ENCODE results near the gene CACNB4. TPM values are rescaled to one million over a fixed set of nuclear protein-coding genes. Genes with fewer than 3 reads are reported as not detected.
"Not testable (repeated sequence)": the region's sequence is repeated elsewhere in the genome, so short reads cannot be mapped to it uniquely, and the experiment has no call there.

Gene CACNB4
- total and polyA plus RNA-seq, 2 of the 4 experiments (the other 2 are of a cell fraction) = 0.12 to 0.36 TPM

- H3K4ac ChIP-seq (ENCODE audit: low read depth, low read length); H3K9ac ChIP-seq (ENCODE audit: low read depth, low read length); H3K4me3 ChIP-seq (ENCODE audit: insufficient read depth, low read depth, low read length); BruUV-seq (replicated peaks); CTCF ChIA-PET; H4K8ac ChIP-seq (ENCODE audit: low read depth in 2 of 2, low read length in 2 of 2); ATAC-seq (ENCODE audit: low read depth); H3K4me2 ChIP-seq (ENCODE audit: low read depth, low read length); H3K56ac ChIP-seq (ENCODE audit: extremely low read depth, insufficient read depth, low read length); H3K27ac ChIP-seq (ENCODE audit: insufficient read depth, low read length); H2BK15ac ChIP-seq (ENCODE audit: low read depth, low read length); H2AFZ ChIP-seq (replicated peaks; ENCODE audit: low read length, poor library complexity); H3K9me3 ChIP-seq (ENCODE audit: control insufficient read depth, insufficient read depth, low read length); H3K4me1 ChIP-seq (ENCODE audit: control insufficient read depth, insufficient read depth, low read length); H2BK120ac ChIP-seq (ENCODE audit: low read depth, low read length); H4K20me1 ChIP-seq (ENCODE audit: insufficient read depth, low read length); H4K5ac ChIP-seq (ENCODE audit: low read depth, low read length); H3K18ac ChIP-seq (ENCODE audit: low read depth, low read length); in situ Hi-C loops (cut with MboI; ENCODE audit: low sequenced_read_pairs); H2AK9ac ChIP-seq (replicated peaks; ENCODE audit: low read depth, low read length, poor library complexity); H3K23ac ChIP-seq (ENCODE audit: low read depth, low read length); intact Hi-C loops (cut with micrococcal nuclease); POLR2A ChIA-PET (ENCODE audit: unreplicated experiment); DNase-seq; H2BK20ac ChIP-seq (ENCODE audit: low read depth, low read length); H2AK5ac ChIP-seq (ENCODE audit: low read depth, low read length); H3K27me3 ChIP-seq (ENCODE audit: control insufficient read depth, insufficient read depth, low read length); dilution Hi-C loops (cut with HindIII; ENCODE audit: low sequenced_read_pairs, unreplicated experiment); H3K9me1 ChIP-seq (ENCODE audit: insufficient read depth, low read length); H3K79me1 ChIP-seq (ENCODE audit: low read depth in 1 of 2, low read length in 2 of 2); H4K91ac ChIP-seq (ENCODE audit: insufficient read depth, low read depth, low read length); H3K36me3 ChIP-seq (ENCODE audit: control insufficient read depth, insufficient read depth, low read length); H3K14ac ChIP-seq (replicated peaks; ENCODE audit: low read depth, low read length); H2BK5ac ChIP-seq (ENCODE audit: low read depth, low read length, poor library complexity, severe bottlenecking): not testable (repeated sequence)
- WGBS, 2 experiments (ENCODE audit: extremely low coverage in 2 of 2, insufficient read length in 1 of 2) = 74% methylated on average over 6 of the region's 8 CpGs; no CpG with 5 or more reads in 1 of the 2 experiments
These were observed 104.7 kb downstream of the CACNB4 start for GRCh38 chr2:151994178-151994577.
